ENCODE results near the gene AIM2.

DNA sequence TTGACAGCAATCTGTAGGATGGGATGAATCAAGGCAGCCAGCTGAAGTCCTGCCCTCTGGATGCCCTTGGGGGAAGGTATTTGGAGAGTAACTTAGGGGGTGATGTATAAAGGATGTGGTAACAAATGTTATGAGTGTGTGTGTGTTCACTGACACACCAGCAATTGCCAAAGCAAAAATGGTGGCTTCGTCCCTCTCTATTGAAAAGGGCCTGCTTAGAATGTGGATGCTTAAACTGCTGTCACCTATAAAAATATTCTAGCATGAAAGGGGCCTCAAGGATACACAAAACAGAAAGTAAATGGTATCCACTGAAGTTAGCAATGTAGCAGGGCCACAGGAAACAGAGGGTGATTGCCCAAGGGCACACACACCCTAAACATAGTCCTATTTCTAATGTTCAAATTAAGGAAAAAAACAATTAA is 15.1 kb upstream of the AIM2 start:
- TF ChIP-seq, protein P1, sequence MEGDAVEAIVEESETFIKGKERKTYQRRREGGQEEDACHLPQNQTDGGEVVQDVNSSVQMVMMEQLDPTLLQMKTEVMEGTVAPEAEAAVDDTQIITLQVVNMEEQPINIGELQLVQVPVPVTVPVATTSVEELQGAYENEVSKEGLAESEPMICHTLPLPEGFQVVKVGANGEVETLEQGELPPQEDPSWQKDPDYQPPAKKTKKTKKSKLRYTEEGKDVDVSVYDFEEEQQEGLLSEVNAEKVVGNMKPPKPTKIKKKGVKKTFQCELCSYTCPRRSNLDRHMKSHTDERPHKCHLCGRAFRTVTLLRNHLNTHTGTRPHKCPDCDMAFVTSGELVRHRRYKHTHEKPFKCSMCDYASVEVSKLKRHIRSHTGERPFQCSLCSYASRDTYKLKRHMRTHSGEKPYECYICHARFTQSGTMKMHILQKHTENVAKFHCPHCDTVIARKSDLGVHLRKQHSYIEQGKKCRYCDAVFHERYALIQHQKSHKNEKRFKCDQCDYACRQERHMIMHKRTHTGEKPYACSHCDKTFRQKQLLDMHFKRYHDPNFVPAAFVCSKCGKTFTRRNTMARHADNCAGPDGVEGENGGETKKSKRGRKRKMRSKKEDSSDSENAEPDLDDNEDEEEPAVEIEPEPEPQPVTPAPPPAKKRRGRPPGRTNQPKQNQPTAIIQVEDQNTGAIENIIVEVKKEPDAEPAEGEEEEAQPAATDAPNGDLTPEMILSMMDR (conservative IDR thresholded peaks at IDR 0.05; ENCODE audit: low read depth, low read length), result no peak
- TF ChIP-seq POLR2A (IDR thresholded peaks at IDR 0.05; ENCODE audit: low read depth, low read length) (no peak), FOS (IDR thresholded peaks at IDR 0.05; ENCODE audit: low read depth, low read length) (no peak), SMC3 (IDR thresholded peaks at IDR 0.05; ENCODE audit: low read depth, low read length) (no peak), RCOR1 (IDR thresholded peaks at IDR 0.05; ENCODE audit: insufficient replicate concordance, low read length) (no peak), CEBPB (IDR thresholded peaks at IDR 0.05; ENCODE audit: low read depth, low read length) (no peak), RFX5 (IDR thresholded peaks at IDR 0.05; ENCODE audit: low read depth, low read length) (no peak), BHLHE40 (IDR thresholded peaks at IDR 0.05; ENCODE audit: low read depth, low read length) (no peak), MXI1 (IDR thresholded peaks at IDR 0.05; ENCODE audit: borderline replicate concordance, low read depth, low read length) (no peak), RAD21 (IDR thresholded peaks at IDR 0.05; ENCODE audit: low read length) (no peak), MAFK (IDR thresholded peaks at IDR 0.05; ENCODE audit: low read depth, low read length) (no peak), CHD1 (IDR thresholded peaks at IDR 0.05; ENCODE audit: low read depth, low read length) (no peak), MAZ (IDR thresholded peaks at IDR 0.05; ENCODE audit: borderline replicate concordance, low read depth, low read length) (no peak)
- TF ChIP-seq, protein P2, sequence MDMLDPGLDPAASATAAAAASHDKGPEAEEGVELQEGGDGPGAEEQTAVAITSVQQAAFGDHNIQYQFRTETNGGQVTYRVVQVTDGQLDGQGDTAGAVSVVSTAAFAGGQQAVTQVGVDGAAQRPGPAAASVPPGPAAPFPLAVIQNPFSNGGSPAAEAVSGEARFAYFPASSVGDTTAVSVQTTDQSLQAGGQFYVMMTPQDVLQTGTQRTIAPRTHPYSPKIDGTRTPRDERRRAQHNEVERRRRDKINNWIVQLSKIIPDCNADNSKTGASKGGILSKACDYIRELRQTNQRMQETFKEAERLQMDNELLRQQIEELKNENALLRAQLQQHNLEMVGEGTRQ (IDR thresholded peaks at IDR 0.05; ENCODE audit: low read depth, low read length), result no peak

Measured in IMR-90 (cell line).